ENCODE measurements around the gene SS18. TPM values are rescaled to one million over a fixed set of nuclear protein-coding genes. Genes with fewer than 3 reads are reported as not detected.

SS18 gene
- total RNA-seq, 2 experiments from 2014 or later, result 52.0 to 53.3 TPM

GRCh38 chr18:26005950-26006349, 84.5 kb downstream of the SS18 start:
- CTCF ChIA-PET, result no interaction called here
- POLR2A ChIA-PET, result no interaction called here

GRCh38 chr18:26004832-26005231, 85.6 kb downstream of the SS18 start:
- CTCF ChIA-PET, result no interaction called here
- POLR2A ChIA-PET, result no interaction called here

GRCh38 chr18:26003817-26004216, 86.6 kb downstream of the SS18 start:
- ChIA-PET CTCF (no interaction called here), POLR2A (no interaction called here)

GRCh38 chr18:26003356-26003755, 87.1 kb downstream of the SS18 start:
- ChIA-PET POLR2A (no interaction called here), CTCF (no interaction called here)

GRCh38 chr18:26002375-26002910, 88.0 kb downstream of the SS18 start:
- POLR2A ChIA-PET, result no interaction called here

DNA sequence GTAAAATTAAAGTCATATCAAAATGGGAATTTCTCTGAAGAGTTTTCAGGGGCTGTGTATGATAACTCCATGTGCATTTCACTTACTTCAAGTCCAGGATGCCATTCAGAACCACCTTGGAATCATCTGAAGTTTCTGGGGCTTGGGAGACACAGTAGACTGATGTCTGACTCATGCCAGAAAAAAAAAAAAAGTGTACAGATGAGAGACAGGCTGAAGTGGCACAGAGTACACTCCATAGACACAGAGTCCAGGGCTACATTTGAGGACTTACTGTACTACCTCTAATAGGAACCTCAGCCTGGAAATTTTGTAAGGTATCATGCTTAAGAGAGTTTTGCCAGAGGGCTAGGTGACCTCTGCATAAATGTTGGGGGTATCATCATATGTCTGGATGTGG, 92.0 kb downstream of the SS18 start:
- POLR2A ChIA-PET, result no interaction called here

More at GRCh38 chr18:26002375-26002910, 88.0 kb downstream of the SS18 start:
- CTCF ChIA-PET, result no interaction called here

DNA sequence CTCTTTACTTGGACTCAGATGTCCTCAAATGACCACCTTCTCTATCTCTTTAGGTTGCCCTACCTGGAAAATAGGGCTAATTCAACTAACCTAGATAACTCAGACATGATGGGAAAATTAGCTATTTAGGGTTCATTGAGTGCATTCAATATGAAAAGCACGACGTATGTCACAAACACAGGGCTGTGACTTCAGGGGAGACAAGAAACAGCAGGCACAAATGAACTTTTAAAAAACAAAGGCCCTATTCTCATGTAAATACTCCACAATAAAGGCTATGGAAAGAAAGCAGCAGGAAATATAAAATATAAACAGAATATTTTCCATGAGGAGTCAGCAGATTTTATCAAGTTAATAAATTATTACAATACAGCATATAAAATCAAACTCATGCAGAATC, 97.8 kb downstream of the SS18 start:
- ChIA-PET CTCF (interaction anchor here (0.6 kb wide), 1 partner anchor 1664 kb away, joined by 6 read pairs; no protein-coding TSS in a partner anchor), POLR2A (interaction anchor here (0.7 kb wide), 1 partner anchor 266 kb away, joined by 3 read pairs; no protein-coding TSS in a partner anchor)

More for the DNA sequence above, 92.0 kb downstream of the SS18 start:
- CTCF ChIA-PET, result no interaction called here

- ChIA-PET CTCF (no interaction called here), POLR2A (no interaction called here)
Observed at GRCh38 chr18:25990473-25990872, 99.9 kb downstream of the SS18 start.

DNA sequence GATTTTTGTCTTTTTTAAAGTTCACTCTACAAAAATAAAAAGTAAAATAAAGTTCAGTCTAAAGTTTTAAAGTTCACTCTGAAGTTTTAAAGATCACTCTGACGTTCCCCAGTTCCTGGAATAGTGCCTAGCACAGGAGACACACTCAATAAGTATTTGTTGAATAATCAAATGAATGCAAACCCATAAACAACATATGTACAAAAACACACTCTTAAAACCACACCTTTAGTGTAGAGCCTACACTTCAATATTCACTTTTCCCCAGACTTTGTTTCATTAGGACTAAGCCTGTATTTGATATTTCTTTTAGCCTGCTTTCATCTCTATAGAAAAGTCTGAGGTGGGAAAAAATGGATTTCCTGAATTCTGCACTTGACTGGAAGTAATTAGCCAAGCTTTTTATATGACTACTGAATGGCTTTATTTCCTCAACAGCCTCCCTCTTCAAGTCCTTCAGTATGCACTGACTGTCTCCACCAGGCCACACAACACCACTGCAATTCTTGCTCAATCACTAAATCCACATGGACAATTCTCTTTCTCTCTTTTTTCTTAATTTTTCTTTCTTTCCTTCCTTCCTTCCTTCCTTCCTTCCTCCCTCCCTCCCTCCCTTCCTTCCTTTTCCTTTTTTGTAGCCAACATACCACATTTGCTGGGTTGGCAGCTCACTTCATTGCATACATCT, 104.6 kb downstream of the SS18 start:
- CTCF ChIA-PET, result no interaction called here
- POLR2A ChIA-PET, result no interaction called here

- ChIA-PET POLR2A (no interaction called here), CTCF (no interaction called here)
Observed at GRCh38 chr18:25983730-25984129, 106.7 kb downstream of the SS18 start.

GRCh38 chr18:25982961-25983360, 107.5 kb downstream of the SS18 start:
- CTCF ChIA-PET, result no interaction called here
- POLR2A ChIA-PET, result no interaction called here

GRCh38 chr18:25982153-25982552, 108.3 kb downstream of the SS18 start:
- CTCF ChIA-PET, result no interaction called here
- POLR2A ChIA-PET, result no interaction called here

DNA sequence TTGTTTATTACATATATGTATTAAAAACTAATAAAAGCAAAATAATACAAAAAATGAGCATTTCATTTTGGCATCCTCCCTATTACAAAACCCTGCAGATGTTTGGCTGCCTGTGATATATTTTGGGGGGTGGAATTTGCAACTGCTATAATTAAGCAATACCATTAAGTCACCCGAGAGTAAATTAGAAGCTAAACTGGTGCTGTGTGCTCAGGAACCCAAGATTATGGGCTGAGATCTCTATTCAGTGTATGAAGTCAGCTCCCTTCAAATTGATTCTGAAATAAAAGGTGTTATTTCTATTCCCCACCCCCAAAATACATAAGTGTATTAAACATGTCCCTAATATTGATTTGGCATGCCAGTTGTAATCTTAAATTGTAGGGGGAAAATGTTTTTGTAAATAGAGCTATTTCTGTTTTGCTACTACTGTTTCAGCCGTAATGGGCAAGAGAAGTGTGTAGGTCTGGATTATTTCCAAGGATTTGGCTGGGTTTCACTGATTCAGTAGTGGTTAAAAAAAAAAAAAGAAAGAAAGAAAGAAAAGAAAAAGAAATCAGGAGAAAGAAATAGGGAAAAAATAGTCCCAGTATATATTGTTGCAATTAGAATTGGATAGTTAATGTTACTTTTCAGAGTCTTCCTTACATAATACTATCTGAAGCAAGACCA, 110.9 kb downstream of the SS18 start:
- ChIA-PET POLR2A (no interaction called here), CTCF (no interaction called here)

DNA sequence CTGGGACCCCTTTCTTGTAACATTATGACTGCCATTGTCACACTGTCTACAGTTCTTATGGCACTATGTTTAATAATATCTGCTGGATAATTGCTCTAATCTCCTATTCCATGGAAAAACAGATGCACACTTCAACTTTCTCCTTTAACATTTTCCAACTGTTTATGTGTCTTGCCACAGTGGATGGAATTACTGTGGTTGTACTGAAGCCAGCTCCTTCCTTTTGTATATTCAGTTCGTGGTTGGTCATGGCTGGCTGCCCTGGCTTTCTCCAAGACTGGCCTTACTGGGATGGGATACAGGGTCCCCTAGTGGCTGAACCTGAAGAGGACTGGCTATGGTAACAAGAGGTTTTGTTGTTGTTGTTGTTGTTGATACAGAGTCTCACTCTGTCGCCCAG, 113.9 kb downstream of the SS18 start:
- ChIA-PET CTCF (no interaction called here), POLR2A (no interaction called here)

GRCh38 chr18:25974630-25975077, 115.8 kb downstream of the SS18 start:
- ChIA-PET CTCF (no interaction called here), POLR2A (no interaction called here)

Other genes with a start within 250 kb of the SS18 start
- gene PSMA8, start 43.3 kb upstream of the SS18 start, total RNA-seq, result 1 to 10 TPM; 1.6 to 1.7 TPM
- gene TAF4B, start 135.8 kb upstream of the SS18 start, total RNA-seq, result 10 to 100 TPM; 17.8 to 19.1 TPM

Data from activated CD8-positive, alpha-beta memory T cell treated with anti-CD3 and anti-CD28 coated beads for 36 hours (primary cell).